CD4-positive, alpha-beta T cell (primary cell): ENCODE results near the gene CCNG2. TPM values are rescaled to one million over a fixed set of nuclear protein-coding genes. Genes with fewer than 3 reads are reported as not detected.
"Not testable (repeated sequence)": the region's sequence is repeated elsewhere in the genome, so short reads cannot be mapped to it uniquely, and the experiment has no call there.

Source experiments
- ATAC-seq: fragments of 200-7000 bp; cut with Tn5 transposase; one replicate; pipeline ENCODE4 v1.10.0; 2022; ENCODE audit warnings: mild to moderate bottlenecking; ENCODE audit not compliant: poor library complexity
- CTCF ChIA-PET: fragments of 350-600 bp; sonication (Branson Sonifier 250); formaldehyde crosslinking; loops from one replicate; lab custom pipeline; 2021; ENCODE audit warnings: antibody characterized with exemption, inconsistent platforms; lab: Charles Lee
- POLR2A ChIA-PET: fragments of 350-600 bp; sonication (Branson Sonifier 250); formaldehyde crosslinking; loops from one replicate; lab custom pipeline; 2021; ENCODE audit warnings: antibody characterized with exemption, inconsistent platforms; lab: Charles Lee
- DNase-seq, 14 experiments: peaks; one replicate each; pipeline ENCODE4 v3.0.0-alpha.2; 2013 to 2020; ENCODE audit warnings: mixed read lengths in 2 of 14
- H3K27ac ChIP-seq, 2 donors: one replicate each; pipeline versions ENCODE4 v1.5.1 to v1.7.0; 2013; ENCODE audit warnings: low read length in 2 of 2, low read depth in 1 of 2, mild to moderate bottlenecking in 1 of 2
- H3K27me3 ChIP-seq, 2 experiments: 1 replicate in 1 of 2; 2 replicates in 1 of 2; pipeline versions ENCODE4 v1.6.1 to v1.7.0; 2013; ENCODE audit warnings: low read length in 2 of 2, control low read depth in 1 of 2, mild to moderate bottlenecking in 1 of 2, moderate library complexity in 1 of 2; ENCODE audit not compliant: insufficient read depth in 2 of 2, control insufficient read depth in 1 of 2
- H3K36me3 ChIP-seq: one replicate; pipeline ENCODE4 v1.6.1; 2013; ENCODE audit warnings: low read length, control low read depth; ENCODE audit not compliant: insufficient read depth
- H3K4me1 ChIP-seq: one replicate; pipeline ENCODE4 v1.6.1; 2013; ENCODE audit warnings: low read length, control low read depth; ENCODE audit not compliant: insufficient read depth
- H3K4me3 ChIP-seq: one replicate; pipeline ENCODE4 v1.5.1; 2013; ENCODE audit warnings: mild to moderate bottlenecking, low read length, moderate library complexity
- H3K9me3 ChIP-seq, 2 experiments: 1 replicate in 1 of 2; 2 replicates in 1 of 2; pipeline versions ENCODE4 v1.6.1 to v1.7.0; 2013; ENCODE audit warnings: low read length in 2 of 2, mild to moderate bottlenecking in 2 of 2, control low read depth in 1 of 2, moderate library complexity in 1 of 2; ENCODE audit not compliant: control insufficient read depth in 1 of 2, insufficient read depth in 1 of 2
- H3K27ac Mint-ChIP-seq: one replicate; pipeline ENCODE4 v1.8.0; 2020; ENCODE audit warnings: mixed read lengths
- H3K27me3 Mint-ChIP-seq: one replicate; pipeline ENCODE4 v1.8.0; 2021; ENCODE audit warnings: mixed read lengths
- H3K36me3 Mint-ChIP-seq: one replicate; pipeline ENCODE4 v1.8.0; 2021; ENCODE audit warnings: low read depth, mixed read lengths
- H3K4me1 Mint-ChIP-seq: one replicate; pipeline ENCODE4 v1.8.0; 2021; ENCODE audit warnings: low read depth, mixed read lengths
- H3K4me3 Mint-ChIP-seq: one replicate; pipeline ENCODE4 v1.8.0; 2020; ENCODE audit warnings: mild to moderate bottlenecking, mixed read lengths
- H3K9me3 Mint-ChIP-seq: one replicate; pipeline ENCODE4 v1.8.0; 2020; ENCODE audit warnings: mixed read lengths
- intact Hi-C, 2 experiments: fragments of 100-400 bp; cut with DNase I in 1 of 2; cut with micrococcal nuclease in 1 of 2; formaldehyde crosslinking; loops; one replicate each; pipeline versions ENCODE4 v1.15.1 to v1.9.0; 2023 to 2025; cut with DNase I, micrococcal nuclease
- total RNA-seq, 174 experiments: library from RNA in 2 of 174; stranded (reverse) in 2 of 174; gene quantifications; one replicate each; pipeline ENCODE4 v1.2.3 and lab custom pipeline; 2021 to 2026
- TF ChIP-seq, protein P1 (sequence below): fragments of 200-600 bp; IDR thresholded peaks from one replicate; pipeline ENCODE4 v1.8.0; 2022; ENCODE audit warnings: antibody characterized with exemption, mild to moderate bottlenecking

CCNG2 gene
- total RNA-seq, 2 experiments from 2014 or later = 20.6 to 21.3 TPM

- intact Hi-C loops = no loop called here
- H3K36me3 Mint-ChIP-seq = no peaks in the 10 kb centered on the region
- Histone ChIP-seq H3K4me3 (no peak overlapping the region), H3K9me3 (peaks cover 0 to 3% of the 10 kb centered on the region in 2 experiments), H3K27me3 (no peaks in the 10 kb centered on the region), H3K4me1 (peaks cover 13% of the 10 kb centered on the region), H3K27ac (no peak overlapping the region), H3K36me3 (no peaks in the 10 kb centered on the region)
- TF ChIP-seq, protein P1, sequence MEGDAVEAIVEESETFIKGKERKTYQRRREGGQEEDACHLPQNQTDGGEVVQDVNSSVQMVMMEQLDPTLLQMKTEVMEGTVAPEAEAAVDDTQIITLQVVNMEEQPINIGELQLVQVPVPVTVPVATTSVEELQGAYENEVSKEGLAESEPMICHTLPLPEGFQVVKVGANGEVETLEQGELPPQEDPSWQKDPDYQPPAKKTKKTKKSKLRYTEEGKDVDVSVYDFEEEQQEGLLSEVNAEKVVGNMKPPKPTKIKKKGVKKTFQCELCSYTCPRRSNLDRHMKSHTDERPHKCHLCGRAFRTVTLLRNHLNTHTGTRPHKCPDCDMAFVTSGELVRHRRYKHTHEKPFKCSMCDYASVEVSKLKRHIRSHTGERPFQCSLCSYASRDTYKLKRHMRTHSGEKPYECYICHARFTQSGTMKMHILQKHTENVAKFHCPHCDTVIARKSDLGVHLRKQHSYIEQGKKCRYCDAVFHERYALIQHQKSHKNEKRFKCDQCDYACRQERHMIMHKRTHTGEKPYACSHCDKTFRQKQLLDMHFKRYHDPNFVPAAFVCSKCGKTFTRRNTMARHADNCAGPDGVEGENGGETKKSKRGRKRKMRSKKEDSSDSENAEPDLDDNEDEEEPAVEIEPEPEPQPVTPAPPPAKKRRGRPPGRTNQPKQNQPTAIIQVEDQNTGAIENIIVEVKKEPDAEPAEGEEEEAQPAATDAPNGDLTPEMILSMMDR = no peak
- no peak overlapping the region for H3K4me3 Mint-ChIP-seq
- ChIA-PET CTCF (interaction anchor here (1.2 to 1.5 kb wide), 2 partner anchors 76 kb away, joined by 3 to 4 read pairs; no protein-coding TSS in a partner anchor), POLR2A (interaction anchor here (1.8 kb wide), 1 partner anchor 52 kb away, joined by 6 read pairs; the partner anchor contains the start of gene CCNI)
- H3K9me3 Mint-ChIP-seq = no peaks in the 10 kb centered on the region
- H3K4me1 Mint-ChIP-seq = peaks cover 17% of the 10 kb centered on the region
- no peaks in the 10 kb centered on the region for H3K27me3 Mint-ChIP-seq
- no peak for DNase-seq
- H3K27ac Mint-ChIP-seq = peak overlapping the region; percentile 11
- ATAC-seq = no peak
Observed at GRCh38 chr4:77127837-77128621, 29.0 kb upstream of the CCNG2 start.

- Mint-ChIP-seq H3K36me3 (no peaks in the 10 kb centered on the region), H3K4me3 (no peak overlapping the region), H3K27me3 (no peaks in the 10 kb centered on the region), H3K9me3 (no peaks in the 10 kb centered on the region), H3K27ac (no peak overlapping the region), H3K4me1 (peaks cover 5% of the 10 kb centered on the region)
- Histone ChIP-seq H3K27ac (no peak overlapping the region), H3K4me1 (peaks cover 6% of the 10 kb centered on the region), H3K9me3 (peaks cover 0 to 3% of the 10 kb centered on the region in 2 experiments), H3K36me3 (no peaks in the 10 kb centered on the region), H3K27me3 (no peaks in the 10 kb centered on the region), H3K4me3 (no peak overlapping the region)
- intact Hi-C loops = no loop called here
- CTCF ChIA-PET = interaction anchor here (0.8 to 1.3 kb wide), 3 partner anchors 10 to 71 kb away, joined by 3 to 4 read pairs (median 3); partner anchors contain the start of gene CCNG2
- DNase-seq (no peak), ATAC-seq (no peak)
- TF ChIP-seq, protein P1 = no peak
- POLR2A ChIA-PET = interaction anchor here (1.5 kb wide), 1 partner anchor 24 kb away, joined by 4 read pairs; the partner anchor contains the start of gene CCNG2
Observed at GRCh38 chr4:77132652-77133312, 24.2 kb upstream of the CCNG2 start.

GRCh38 chr4:77137448-77137847 is 19.6 kb upstream of the CCNG2 start:
- not testable (repeated sequence) for H3K27ac Mint-ChIP-seq, H3K4me3 Mint-ChIP-seq
- CTCF ChIA-PET = interaction anchor here (2.1 kb wide), 1 partner anchor 42 kb away, joined by 5 read pairs; no protein-coding TSS in a partner anchor

More at GRCh38 chr4:77137448-77137847, 19.6 kb upstream of the CCNG2 start:
- H3K27ac ChIP-seq, H3K36me3 ChIP-seq, H3K36me3 Mint-ChIP-seq, H3K4me1 ChIP-seq, H3K27me3 Mint-ChIP-seq, H3K4me3 ChIP-seq, intact Hi-C loops, H3K4me1 Mint-ChIP-seq, H3K9me3 ChIP-seq, H3K27me3 ChIP-seq, H3K9me3 Mint-ChIP-seq: not testable (repeated sequence)
- DNase-seq (peak in 2 of 14 experiments; percentile 27 to 36), ATAC-seq (peak; percentile 24)
- POLR2A ChIA-PET = interaction anchor here (1.8 kb wide), 1 partner anchor 17 kb away, joined by 7 read pairs; no protein-coding TSS in a partner anchor
